Lower lobe of right lung (tissue), 2 donors: ENCODE results near the gene JAM2. TPM values are rescaled to one million over a fixed set of nuclear protein-coding genes. Genes with fewer than 3 reads are reported as not detected.
A peak's percentile ranks its signal among the peaks of the same experiment; 100 is the strongest.
"Not testable (repeated sequence)": the region's sequence is repeated elsewhere in the genome, so short reads cannot be mapped to it uniquely, and the experiment has no call there.

Source experiments
- ATAC-seq, 2 donors: fragments of 200-7000 bp; cut with Tn5 transposase; one replicate each; pipeline ENCODE4 v1.9.1; 2020 to 2022; ENCODE audit warnings: mild to moderate bottlenecking in 2 of 2, moderate library complexity in 2 of 2
- DNase-seq: peaks from one replicate; pipeline ENCODE4 v3.0.0-alpha.2; 2020
- H3K27ac ChIP-seq: fragments of 200-600 bp; one replicate; pipeline ENCODE4 v1.8.0; 2022
- H3K27me3 ChIP-seq: fragments of 200-600 bp; one replicate; pipeline ENCODE4 v1.8.0; 2022; ENCODE audit warnings: low read depth
- H3K36me3 ChIP-seq: fragments of 200-600 bp; one replicate; pipeline ENCODE4 v1.8.0; 2022; ENCODE audit warnings: mild to moderate bottlenecking
- H3K4me1 ChIP-seq: fragments of 200-600 bp; one replicate; pipeline ENCODE4 v1.8.0; 2022
- H3K4me3 ChIP-seq: fragments of 200-600 bp; one replicate; pipeline ENCODE4 v1.8.0; 2022; ENCODE audit warnings: mild to moderate bottlenecking
- H3K9me3 ChIP-seq: fragments of 200-600 bp; one replicate; pipeline ENCODE4 v1.8.0; 2022
- intact Hi-C: fragments of 100-400 bp; cut with DNase I; formaldehyde crosslinking; loops from one replicate; pipeline ENCODE4 v1.11.0; 2022
- total RNA-seq: library from RNA; stranded (reverse); fragmentation: NEBNext Ultra II Directional; extraction: Animal tissue kit (Norgen Biotek cat#: 25700); gene quantifications from one replicate; pipeline ENCODE4 v1.2.1, GENCODE V29; 2021
- TF ChIP-seq, protein P1 (sequence below): fragments of 200-600 bp; IDR thresholded peaks from one replicate; pipeline ENCODE4 v1.8.0; 2022; ENCODE audit warnings: antibody characterized with exemption, mild to moderate bottlenecking
- donor health status: DM: no; HTN: yes; CAD: no; lungs with severe emphysema.

JAM2 gene
- total RNA-seq, 1 donor from 2014 or later, result 36.2 TPM

DNA sequence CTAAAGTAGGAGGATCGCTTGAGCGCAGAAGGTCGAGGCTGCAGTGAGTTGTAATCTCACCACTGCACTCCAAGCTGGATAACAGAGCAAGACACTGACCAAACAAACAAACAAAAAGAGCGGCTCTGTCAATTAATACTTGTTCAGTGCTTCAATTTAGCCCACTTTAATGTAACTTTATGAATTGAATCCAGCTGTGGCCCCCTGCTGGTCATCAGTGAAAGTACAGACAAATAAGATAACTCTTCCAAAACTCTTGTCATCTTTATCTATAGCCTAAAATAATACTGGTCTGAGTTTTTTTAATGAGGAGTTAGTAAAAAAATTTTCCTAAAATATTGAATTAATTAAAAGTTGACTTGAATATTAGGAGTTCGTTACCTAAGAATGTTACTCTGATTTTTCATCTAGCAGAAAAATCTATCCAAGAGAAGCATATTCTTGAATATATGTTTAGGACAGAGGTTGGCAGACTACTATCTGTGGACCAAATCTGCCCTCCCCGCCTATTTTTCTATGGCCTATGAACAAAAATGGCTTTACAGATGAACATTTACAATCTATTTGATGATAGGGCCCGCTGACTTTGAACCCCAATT, 69.5 kb downstream of the JAM2 start:
- DNase-seq (no peak), ATAC-seq (no peak)
- TF ChIP-seq, protein P1, sequence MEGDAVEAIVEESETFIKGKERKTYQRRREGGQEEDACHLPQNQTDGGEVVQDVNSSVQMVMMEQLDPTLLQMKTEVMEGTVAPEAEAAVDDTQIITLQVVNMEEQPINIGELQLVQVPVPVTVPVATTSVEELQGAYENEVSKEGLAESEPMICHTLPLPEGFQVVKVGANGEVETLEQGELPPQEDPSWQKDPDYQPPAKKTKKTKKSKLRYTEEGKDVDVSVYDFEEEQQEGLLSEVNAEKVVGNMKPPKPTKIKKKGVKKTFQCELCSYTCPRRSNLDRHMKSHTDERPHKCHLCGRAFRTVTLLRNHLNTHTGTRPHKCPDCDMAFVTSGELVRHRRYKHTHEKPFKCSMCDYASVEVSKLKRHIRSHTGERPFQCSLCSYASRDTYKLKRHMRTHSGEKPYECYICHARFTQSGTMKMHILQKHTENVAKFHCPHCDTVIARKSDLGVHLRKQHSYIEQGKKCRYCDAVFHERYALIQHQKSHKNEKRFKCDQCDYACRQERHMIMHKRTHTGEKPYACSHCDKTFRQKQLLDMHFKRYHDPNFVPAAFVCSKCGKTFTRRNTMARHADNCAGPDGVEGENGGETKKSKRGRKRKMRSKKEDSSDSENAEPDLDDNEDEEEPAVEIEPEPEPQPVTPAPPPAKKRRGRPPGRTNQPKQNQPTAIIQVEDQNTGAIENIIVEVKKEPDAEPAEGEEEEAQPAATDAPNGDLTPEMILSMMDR, result peak; percentile 81
- no peak overlapping the region for H3K27ac ChIP-seq
- peaks cover 8% of the 10 kb centered on the region for H3K36me3 ChIP-seq
- intact Hi-C loops, result loop anchor here (10.0 kb wide), 1 partner anchor 94 kb away; no protein-coding TSS in a partner anchor
- H3K27me3 ChIP-seq, result no peaks in the 10 kb centered on the region
- no peaks in the 10 kb centered on the region for H3K4me1 ChIP-seq
- H3K9me3 ChIP-seq, result no peaks in the 10 kb centered on the region
- no peak overlapping the region for H3K4me3 ChIP-seq

DNA sequence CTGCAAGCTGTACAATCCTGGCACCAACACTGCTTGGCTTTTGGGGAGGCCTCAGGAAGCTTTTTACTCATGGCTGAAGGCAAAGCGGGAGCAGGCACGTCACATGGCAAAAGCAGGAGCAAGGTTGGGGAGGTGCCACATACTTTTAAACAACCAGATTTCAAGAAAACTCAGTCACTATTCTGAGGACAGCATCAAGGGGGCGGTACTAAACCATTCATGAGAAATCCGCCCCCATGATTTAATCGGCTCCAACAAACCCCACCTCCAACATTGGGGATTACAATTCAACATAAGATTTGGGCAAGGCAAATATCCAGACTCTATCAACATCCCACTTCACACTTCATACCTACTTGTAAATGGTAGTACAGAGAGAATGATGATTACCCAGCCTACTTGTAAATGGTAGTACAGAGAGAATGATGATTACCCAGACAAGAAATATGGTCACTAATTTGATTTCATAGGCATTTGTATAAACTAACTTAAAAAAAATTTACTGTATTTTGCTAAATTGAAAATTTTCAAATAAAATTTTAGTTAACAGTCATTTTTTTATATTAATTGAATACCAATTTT, 70.7 kb downstream of the JAM2 start:
- H3K27ac ChIP-seq, result no peak overlapping the region
- TF ChIP-seq, protein P1, result no peak
- peaks cover 11% of the 10 kb centered on the region for H3K36me3 ChIP-seq
- H3K9me3 ChIP-seq, result no peaks in the 10 kb centered on the region
- no peak for ATAC-seq
- intact Hi-C loops, result loop anchor here (10.0 kb wide), 1 partner anchor 95 kb away; no protein-coding TSS in a partner anchor
- no peak overlapping the region for H3K4me3 ChIP-seq
- H3K27me3 ChIP-seq, result no peaks in the 10 kb centered on the region
- H3K4me1 ChIP-seq, result no peaks in the 10 kb centered on the region
- no peak for DNase-seq

- ATAC-seq, result no peak
- TF ChIP-seq, protein P1, result no peak
- no peak for DNase-seq
- Histone ChIP-seq H3K4me1 (no peaks in the 10 kb centered on the region), H3K27me3 (no peaks in the 10 kb centered on the region), H3K36me3 (peaks cover 11% of the 10 kb centered on the region), H3K9me3 (no peaks in the 10 kb centered on the region), H3K4me3 (no peak overlapping the region), H3K27ac (no peak overlapping the region)
- intact Hi-C loops, result no loop called here
These were observed 71.5 kb downstream of the JAM2 start for GRCh38 chr21:25710550-25710949.

- DNase-seq, intact Hi-C loops, H3K27me3 ChIP-seq, ATAC-seq, H3K27ac ChIP-seq, H3K4me3 ChIP-seq, H3K4me1 ChIP-seq, H3K9me3 ChIP-seq: not testable (repeated sequence)
- peaks cover 22% of the 10 kb centered on the region for H3K36me3 ChIP-seq
These were observed 75.0 kb downstream of the JAM2 start for GRCh38 chr21:25714066-25714465.

DNA sequence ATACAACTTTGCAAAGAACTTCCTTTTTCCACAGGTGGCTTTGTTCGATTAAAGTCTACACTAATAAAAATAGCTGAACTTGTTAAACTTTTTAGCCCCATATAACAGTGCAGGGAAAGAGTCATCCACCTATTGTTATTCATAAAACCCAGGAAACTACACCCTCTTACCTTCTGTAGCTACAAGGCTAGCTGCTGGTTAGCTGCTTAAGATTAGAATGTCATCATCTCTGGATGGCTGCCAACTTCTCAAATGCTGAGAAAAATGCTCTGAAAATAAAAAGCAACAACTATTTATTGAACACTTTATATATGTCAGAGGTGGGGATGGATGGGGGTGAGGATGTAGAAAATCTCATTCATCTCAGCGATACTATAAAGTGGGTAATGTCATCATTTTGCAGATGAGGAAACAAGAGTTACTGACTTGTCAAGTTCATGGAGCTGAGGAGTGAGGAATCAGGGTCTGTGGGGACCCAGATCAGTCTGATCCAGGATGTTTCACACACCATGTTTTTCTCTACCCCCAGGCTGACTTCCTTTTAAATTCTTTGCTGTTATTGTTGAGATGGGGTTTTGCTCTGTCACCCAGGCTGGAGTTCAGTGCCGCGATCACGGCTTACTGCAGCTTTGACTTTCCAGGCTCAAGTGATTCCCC, 78.6 kb downstream of the JAM2 start:
- H3K9me3 ChIP-seq, result no peaks in the 10 kb centered on the region
- no peaks in the 10 kb centered on the region for H3K27me3 ChIP-seq
- H3K4me1 ChIP-seq, result no peaks in the 10 kb centered on the region
- H3K4me3 ChIP-seq, result no peak overlapping the region
- TF ChIP-seq, protein P1, result no peak
- intact Hi-C loops, result no loop called here
- DNase-seq, result no peak
- ATAC-seq, result no peak
- no peak overlapping the region for H3K27ac ChIP-seq
- peaks cover 38% of the 10 kb centered on the region for H3K36me3 ChIP-seq

GRCh38 chr21:25721987-25722386, 82.9 kb downstream of the JAM2 start:
- Histone ChIP-seq H3K27me3 (no peaks in the 10 kb centered on the region), H3K4me1 (no peaks in the 10 kb centered on the region), H3K9me3 (no peaks in the 10 kb centered on the region), H3K4me3 (no peak overlapping the region), H3K36me3 (peaks cover 66% of the 10 kb centered on the region), H3K27ac (no peak overlapping the region)
- intact Hi-C loops, result no loop called here
- TF ChIP-seq, protein P1, result no peak
- ATAC-seq (no peak), DNase-seq (no peak)
